Measurements from ENCODE around the gene SHOC1. TPM values are rescaled to one million over a fixed set of nuclear protein-coding genes. Genes with fewer than 3 reads are reported as not detected.

Gene SHOC1
- total and polyA plus RNA-seq, 2 of the 4 experiments (the other 2 are of a cell fraction) = 0.03 TPM; not detected in 1

DNA sequence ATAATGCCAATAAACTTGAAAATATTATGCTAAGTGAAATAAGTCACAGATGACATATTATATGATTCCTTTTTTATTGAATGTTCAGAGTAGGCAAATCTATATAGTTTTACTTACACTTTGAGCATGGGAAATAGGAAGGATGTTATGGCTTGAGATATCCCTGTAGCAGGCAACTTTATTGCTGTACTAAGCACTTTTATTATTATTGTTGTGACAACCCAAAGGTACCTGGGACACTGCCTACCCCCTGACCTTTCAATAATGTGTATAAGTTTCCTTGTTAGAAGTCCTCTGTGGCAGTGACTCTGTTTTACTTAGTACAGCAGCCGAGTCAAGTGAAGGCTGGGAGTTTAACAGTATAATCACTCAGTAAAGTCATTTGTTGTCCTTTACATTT is 39.9 kb downstream of the SHOC1 start:
- Histone ChIP-seq H4K20me1 (ENCODE audit: insufficient read depth, low read length) (no peaks in the 10 kb centered on the region), H4K8ac (ENCODE audit: low read depth in 2 of 2, low read length in 2 of 2) (no peak overlapping the region), H3K4me3 (ENCODE audit: insufficient read depth, low read depth, low read length) (no peak overlapping the region), H2AK5ac (ENCODE audit: low read depth, low read length) (no peak overlapping the region), H3K4me2 (ENCODE audit: low read depth, low read length) (no peak overlapping the region), H3K9ac (ENCODE audit: low read depth, low read length) (no peak overlapping the region), H3K9me1 (ENCODE audit: insufficient read depth, low read length) (no peaks in the 10 kb centered on the region), H3K56ac (ENCODE audit: extremely low read depth, insufficient read depth, low read length) (no peak overlapping the region), H3K27ac (ENCODE audit: insufficient read depth, low read length) (no peak overlapping the region), H2AK9ac (replicated peaks; ENCODE audit: low read depth, low read length, poor library complexity) (no peak overlapping the region), H3K18ac (ENCODE audit: low read depth, low read length) (no peak overlapping the region), H4K91ac (ENCODE audit: insufficient read depth, low read depth, low read length) (no peak overlapping the region), H3K4me1 (ENCODE audit: control insufficient read depth, insufficient read depth, low read length) (no peaks in the 10 kb centered on the region), H2BK20ac (ENCODE audit: low read depth, low read length) (no peak overlapping the region), H2BK5ac (ENCODE audit: low read depth, low read length, poor library complexity, severe bottlenecking) (no peak overlapping the region), H3K9me3 (ENCODE audit: control insufficient read depth, insufficient read depth, low read length) (peaks cover 5% of the 10 kb centered on the region; the same call in 1 of the 2 replicates), H3K36me3 (ENCODE audit: control insufficient read depth, insufficient read depth, low read length) (no peaks in the 10 kb centered on the region), H3K27me3 (ENCODE audit: control insufficient read depth, insufficient read depth, low read length) (no peaks in the 10 kb centered on the region), H3K14ac (replicated peaks; ENCODE audit: low read depth, low read length) (no peak overlapping the region), H3K4ac (ENCODE audit: low read depth, low read length) (no peak overlapping the region), H2BK15ac (ENCODE audit: low read depth, low read length) (no peak overlapping the region), H3K23ac (ENCODE audit: low read depth, low read length) (no peak overlapping the region), H3K79me1 (ENCODE audit: low read depth in 1 of 2, low read length in 2 of 2) (no peaks in the 10 kb centered on the region), H2BK120ac (ENCODE audit: low read depth, low read length) (no peak overlapping the region), H2AFZ (replicated peaks; ENCODE audit: low read length, poor library complexity) (no peak overlapping the region), H4K5ac (ENCODE audit: low read depth, low read length) (no peak overlapping the region)
- in situ Hi-C loops (cut with MboI; ENCODE audit: low sequenced_read_pairs) (loop anchor here (25.0 kb wide), 1 partner anchor 958 kb away; the partner anchor contains the start of gene INIP), dilution Hi-C loops (cut with HindIII; ENCODE audit: low sequenced_read_pairs, unreplicated experiment) (no loop called here), intact Hi-C loops (cut with micrococcal nuclease) (no loop called here)
- TF ChIP-seq NFE2L2 (IDR thresholded peaks at IDR 0.05; ENCODE audit: low read depth, low read length) = no peak
- TF ChIP-seq RAD21 (IDR thresholded peaks at IDR 0.05; ENCODE audit: low read length) = no peak
- no peak for TF ChIP-seq RFX5 (IDR thresholded peaks at IDR 0.05; ENCODE audit: low read depth, low read length)
- TF ChIP-seq, protein P1, sequence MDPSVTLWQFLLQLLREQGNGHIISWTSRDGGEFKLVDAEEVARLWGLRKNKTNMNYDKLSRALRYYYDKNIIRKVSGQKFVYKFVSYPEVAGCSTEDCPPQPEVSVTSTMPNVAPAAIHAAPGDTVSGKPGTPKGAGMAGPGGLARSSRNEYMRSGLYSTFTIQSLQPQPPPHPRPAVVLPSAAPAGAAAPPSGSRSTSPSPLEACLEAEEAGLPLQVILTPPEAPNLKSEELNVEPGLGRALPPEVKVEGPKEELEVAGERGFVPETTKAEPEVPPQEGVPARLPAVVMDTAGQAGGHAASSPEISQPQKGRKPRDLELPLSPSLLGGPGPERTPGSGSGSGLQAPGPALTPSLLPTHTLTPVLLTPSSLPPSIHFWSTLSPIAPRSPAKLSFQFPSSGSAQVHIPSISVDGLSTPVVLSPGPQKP (IDR thresholded peaks at IDR 0.05; ENCODE audit: borderline replicate concordance, low read depth, low read length) = no peak
- TF ChIP-seq MAFK (IDR thresholded peaks at IDR 0.05; ENCODE audit: low read depth, low read length) = peak; percentile 79
- no peak for TF ChIP-seq FOS (IDR thresholded peaks at IDR 0.05; ENCODE audit: low read depth, low read length)
- no CpG with 5 or more reads among the region's 1 CpG for WGBS, 2 experiments (ENCODE audit: extremely low coverage in 2 of 2, insufficient read length in 1 of 2)
- CTCF ChIA-PET = interaction anchor here (0.7 kb wide), 1 partner anchor 320 kb away, joined by 3 read pairs; no protein-coding TSS in a partner anchor
- DNase-seq = no peak
- ATAC-seq (ENCODE audit: low read depth) = no peak
- POLR2A ChIA-PET (ENCODE audit: unreplicated experiment) = no interaction called here
- BruUV-seq (replicated peaks) = no TSS peak

All from IMR-90 (cell line).